GM12872 (cell line): ENCODE data around the gene HOXA5.
A peak's percentile ranks its signal among the peaks of the same experiment; 100 is the strongest.

Source experiments
- TF ChIP-seq, protein P1 (sequence below): IDR thresholded peaks from 3 replicates; pipeline ENCODE4 v1.5.1; 2011; ENCODE audit warnings: low read depth, mild to moderate bottlenecking, low read length, moderate library complexity; ENCODE audit not compliant: insufficient read depth

HOXA5 gene

DNA sequence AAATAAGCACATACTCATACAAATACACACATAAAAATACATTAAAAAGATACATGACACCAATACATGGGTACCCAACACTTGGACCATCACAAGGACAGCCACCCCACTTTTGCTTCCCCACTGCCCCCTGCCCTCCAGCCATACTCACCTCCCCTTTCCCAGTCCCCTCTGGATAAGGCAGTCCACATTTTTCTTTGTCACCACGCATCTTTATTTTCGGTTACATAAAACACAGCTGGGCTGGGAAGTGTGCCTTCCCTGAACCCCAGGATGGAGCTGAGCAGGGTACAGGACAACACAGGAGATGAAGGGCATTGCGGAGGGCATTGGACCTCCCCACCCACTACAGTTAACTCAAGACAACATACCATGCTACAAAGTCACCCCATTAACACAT, 10.0 kb upstream of the HOXA5 start:
- TF ChIP-seq, protein P1, sequence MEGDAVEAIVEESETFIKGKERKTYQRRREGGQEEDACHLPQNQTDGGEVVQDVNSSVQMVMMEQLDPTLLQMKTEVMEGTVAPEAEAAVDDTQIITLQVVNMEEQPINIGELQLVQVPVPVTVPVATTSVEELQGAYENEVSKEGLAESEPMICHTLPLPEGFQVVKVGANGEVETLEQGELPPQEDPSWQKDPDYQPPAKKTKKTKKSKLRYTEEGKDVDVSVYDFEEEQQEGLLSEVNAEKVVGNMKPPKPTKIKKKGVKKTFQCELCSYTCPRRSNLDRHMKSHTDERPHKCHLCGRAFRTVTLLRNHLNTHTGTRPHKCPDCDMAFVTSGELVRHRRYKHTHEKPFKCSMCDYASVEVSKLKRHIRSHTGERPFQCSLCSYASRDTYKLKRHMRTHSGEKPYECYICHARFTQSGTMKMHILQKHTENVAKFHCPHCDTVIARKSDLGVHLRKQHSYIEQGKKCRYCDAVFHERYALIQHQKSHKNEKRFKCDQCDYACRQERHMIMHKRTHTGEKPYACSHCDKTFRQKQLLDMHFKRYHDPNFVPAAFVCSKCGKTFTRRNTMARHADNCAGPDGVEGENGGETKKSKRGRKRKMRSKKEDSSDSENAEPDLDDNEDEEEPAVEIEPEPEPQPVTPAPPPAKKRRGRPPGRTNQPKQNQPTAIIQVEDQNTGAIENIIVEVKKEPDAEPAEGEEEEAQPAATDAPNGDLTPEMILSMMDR = no peak

DNA sequence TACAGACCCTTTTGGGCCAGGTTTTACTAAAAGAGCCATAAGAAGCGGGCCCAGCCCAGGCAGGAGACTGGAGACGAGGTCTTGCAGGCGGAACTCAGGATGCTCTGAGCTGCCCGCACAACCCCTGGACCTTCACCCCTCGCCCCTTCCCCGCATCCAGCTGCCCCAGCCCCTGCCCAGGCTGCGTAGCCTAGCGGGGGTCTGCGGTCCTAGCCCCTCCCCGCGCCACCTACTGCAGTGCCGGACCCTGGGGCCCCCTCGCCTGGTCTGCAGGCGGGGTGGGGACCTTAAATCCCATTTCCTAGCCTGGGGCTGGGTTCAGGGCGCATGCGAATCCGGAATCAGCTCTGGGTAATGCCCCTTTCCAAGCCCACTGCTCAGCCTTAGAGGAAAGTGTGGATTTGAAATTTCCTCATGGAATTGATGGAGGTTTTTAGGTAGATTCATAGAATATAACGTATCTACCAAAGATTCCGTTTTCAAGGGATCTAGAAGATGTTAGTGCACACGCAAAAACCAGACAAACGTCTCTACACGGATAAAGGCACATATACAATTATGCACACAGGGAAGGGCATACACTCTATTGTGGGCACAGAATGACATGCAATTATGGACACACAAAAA, 9.4 kb upstream of the HOXA5 start:
- TF ChIP-seq, protein P1 = no peak

DNA sequence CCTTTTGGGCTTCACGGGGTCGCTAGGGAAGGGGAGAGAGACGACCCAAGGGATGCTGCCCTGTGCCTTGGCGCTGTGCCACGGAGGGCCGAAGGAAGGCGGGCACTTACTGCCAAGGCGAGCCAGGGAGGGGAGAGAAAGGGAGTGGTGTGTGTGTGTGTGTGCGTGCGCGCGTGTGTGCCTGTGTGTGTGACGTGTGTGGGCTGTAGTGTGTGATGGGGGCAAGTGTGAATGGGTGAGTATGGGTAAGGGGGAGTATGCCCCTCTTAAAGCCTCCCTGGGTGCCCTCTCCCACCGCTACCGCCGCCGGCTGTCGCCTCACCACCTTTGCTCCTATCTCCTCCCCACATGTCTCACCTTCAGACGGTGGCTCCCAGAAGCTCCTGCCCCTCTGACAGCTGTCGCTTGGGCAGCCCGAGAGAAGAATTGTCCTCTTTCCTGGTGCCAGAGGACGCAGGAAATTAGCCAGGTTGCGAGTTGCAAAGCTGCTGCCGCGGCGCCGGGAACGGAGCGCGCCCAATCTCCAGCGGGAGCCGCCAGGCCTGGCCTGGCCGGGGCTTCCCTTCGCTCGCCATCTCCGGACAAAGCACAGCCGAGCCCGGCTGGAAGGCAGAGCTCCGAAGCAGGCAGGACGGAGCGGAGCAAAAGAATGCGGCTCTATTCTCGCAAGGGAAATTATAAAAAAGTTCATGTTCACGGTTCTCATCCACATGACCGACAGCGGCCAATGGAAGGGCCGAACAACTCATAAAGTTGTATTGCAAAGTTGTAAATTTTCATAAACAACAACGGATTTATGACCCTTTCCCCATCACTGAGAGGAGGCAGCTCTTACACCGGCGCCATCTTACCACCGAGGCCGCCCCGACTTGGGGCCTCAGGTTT, 8.7 kb upstream of the HOXA5 start, which contains the start of gene HOXA3:
HOXA3 (minus strand) TSS at position 653 of the 885 bp plus-strand sequence. CDS start 41,943 bp downstream, outside the sequence.
- TF ChIP-seq, protein P1 = no peak

DNA sequence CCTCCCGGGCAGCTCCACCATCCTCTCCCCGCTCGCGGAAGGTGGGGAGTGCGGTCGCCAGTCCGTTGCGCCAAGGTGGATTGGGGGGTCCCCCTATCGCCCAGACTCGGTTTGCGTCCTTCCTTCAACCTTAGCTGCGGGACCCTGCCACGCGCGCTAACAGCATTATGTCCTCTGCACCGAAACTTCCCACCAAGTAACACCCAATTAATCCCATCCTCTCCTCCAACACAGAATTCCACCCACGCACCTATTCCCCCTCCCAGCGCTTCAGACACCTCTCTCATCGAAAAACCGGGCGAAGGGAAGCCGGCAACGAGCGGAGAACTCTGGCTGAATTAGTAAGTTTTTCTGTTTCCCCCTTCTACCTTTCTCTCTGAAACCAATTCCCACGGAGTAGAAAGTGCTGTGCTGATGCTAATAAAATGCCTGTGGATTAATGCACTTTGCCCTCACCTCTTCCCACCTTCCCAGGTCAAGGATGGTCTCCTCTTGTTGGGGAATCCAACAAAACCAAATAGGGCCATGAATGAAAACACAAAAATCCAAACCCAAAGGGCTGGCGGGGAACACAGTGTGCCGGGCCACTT, 8.0 kb upstream of the HOXA5 start:
- TF ChIP-seq, protein P1 = no peak

GRCh38 chr7:27150568-27151340, 7.3 kb upstream of the HOXA5 start:
- TF ChIP-seq, protein P1 = peak; percentile 82

DNA sequence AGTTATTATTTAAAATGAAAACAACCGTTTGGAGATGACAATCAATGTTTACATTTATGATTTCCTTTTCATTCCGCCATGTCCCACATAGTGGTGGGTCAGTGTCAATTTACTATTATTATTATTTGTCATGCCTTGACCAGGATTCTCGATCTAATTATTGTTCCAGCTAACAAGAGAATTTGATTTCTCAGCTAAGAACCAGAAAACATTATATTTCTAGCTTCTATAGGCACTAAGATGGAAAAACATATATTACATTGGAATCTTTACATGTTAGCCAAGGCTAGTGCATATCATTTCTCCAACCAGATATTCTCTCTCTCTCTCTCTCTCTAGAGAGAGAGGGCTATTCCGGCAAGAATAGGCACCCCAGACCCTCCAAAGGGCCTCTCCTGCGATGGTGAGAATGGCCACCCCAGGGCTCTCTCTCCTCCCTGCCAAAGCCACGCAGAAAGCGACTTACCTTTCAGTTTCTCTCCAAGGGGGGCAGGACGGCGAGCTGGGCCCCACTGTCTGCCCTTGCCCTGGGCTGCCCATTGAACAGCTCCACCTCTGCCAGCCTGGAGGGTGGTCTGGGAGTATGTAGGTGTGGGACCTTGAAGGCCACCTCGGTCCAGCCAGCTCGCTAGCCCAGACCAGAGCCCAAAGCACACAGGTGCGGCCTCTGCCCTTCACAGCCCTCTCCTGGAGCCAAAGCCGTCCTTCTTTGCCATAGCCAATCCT, 6.5 kb upstream of the HOXA5 start:
- TF ChIP-seq, protein P1 = no peak
